ENCODE results near the gene PTP4A2. TPM values are rescaled to one million over a fixed set of nuclear protein-coding genes. Genes with fewer than 3 reads are reported as not detected.

The PTP4A2 gene
- total and polyA plus RNA-seq, 2 of the 13 experiments (the other 11 are each of a cell fraction or from before 2014, with no cell fraction given), result 173 to 225 TPM

GRCh38 chr1:31954607-31955283 is 16.6 kb upstream of the PTP4A2 start (continued):
- no peak for TF ChIP-seq ZNF446 (CRISPR knock-in tag; IDR thresholded peaks at IDR 0.05)
- TF ChIP-seq, protein P1, sequence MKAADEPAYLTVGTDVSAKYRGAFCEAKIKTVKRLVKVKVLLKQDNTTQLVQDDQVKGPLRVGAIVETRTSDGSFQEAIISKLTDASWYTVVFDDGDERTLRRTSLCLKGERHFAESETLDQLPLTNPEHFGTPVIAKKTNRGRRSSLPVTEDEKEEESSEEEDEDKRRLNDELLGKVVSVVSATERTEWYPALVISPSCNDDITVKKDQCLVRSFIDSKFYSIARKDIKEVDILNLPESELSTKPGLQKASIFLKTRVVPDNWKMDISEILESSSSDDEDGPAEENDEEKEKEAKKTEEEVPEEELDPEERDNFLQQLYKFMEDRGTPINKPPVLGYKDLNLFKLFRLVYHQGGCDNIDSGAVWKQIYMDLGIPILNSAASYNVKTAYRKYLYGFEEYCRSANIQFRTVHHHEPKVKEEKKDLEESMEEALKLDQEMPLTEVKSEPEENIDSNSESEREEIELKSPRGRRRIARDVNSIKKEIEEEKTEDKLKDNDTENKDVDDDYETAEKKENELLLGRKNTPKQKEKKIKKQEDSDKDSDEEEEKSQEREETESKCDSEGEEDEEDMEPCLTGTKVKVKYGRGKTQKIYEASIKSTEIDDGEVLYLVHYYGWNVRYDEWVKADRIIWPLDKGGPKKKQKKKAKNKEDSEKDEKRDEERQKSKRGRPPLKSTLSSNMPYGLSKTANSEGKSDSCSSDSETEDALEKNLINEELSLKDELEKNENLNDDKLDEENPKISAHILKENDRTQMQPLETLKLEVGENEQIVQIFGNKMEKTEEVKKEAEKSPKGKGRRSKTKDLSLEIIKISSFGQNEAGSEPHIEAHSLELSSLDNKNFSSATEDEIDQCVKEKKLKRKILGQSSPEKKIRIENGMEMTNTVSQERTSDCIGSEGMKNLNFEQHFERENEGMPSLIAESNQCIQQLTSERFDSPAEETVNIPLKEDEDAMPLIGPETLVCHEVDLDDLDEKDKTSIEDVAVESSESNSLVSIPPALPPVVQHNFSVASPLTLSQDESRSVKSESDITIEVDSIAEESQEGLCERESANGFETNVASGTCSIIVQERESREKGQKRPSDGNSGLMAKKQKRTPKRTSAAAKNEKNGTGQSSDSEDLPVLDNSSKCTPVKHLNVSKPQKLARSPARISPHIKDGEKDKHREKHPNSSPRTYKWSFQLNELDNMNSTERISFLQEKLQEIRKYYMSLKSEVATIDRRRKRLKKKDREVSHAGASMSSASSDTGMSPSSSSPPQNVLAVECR (CRISPR knock-in tag; IDR thresholded peaks at IDR 0.05; ENCODE audit: borderline replicate concordance), result no peak; the same call in 1 of the 2 replicates
- TF ChIP-seq NR3C1 (CRISPR knock-in tag; IDR thresholded peaks at IDR 0.05), result no peak
- TF ChIP-seq KAT7 (CRISPR knock-in tag; IDR thresholded peaks at IDR 0.05; ENCODE audit: borderline replicate concordance), result no peak
- TF ChIP-seq NFIC (IDR thresholded peaks at IDR 0.05; ENCODE audit: low read length), result no peak
- TF ChIP-seq ZNF512B (CRISPR knock-in tag; IDR thresholded peaks at IDR 0.05; ENCODE audit: borderline replicate concordance), result no peak
- no peak for TF ChIP-seq HOXA5 (CRISPR knock-in tag; IDR thresholded peaks at IDR 0.05)
- TF ChIP-seq SRF (IDR thresholded peaks at IDR 0.05; ENCODE audit: low read depth, low read length), result no peak
- no peak for TF ChIP-seq ZNF839 (CRISPR knock-in tag; IDR thresholded peaks at IDR 0.05; ENCODE audit: borderline replicate concordance)
- no peak for TF ChIP-seq KDM5B (CRISPR knock-in tag; IDR thresholded peaks at IDR 0.05; ENCODE audit: borderline replicate concordance)
- no peak for TF ChIP-seq KDM4B (CRISPR knock-in tag; IDR thresholded peaks at IDR 0.05)
- no peak for TF ChIP-seq REPIN1 (CRISPR knock-in tag; IDR thresholded peaks at IDR 0.05; ENCODE audit: borderline replicate concordance, low read depth)
- TF ChIP-seq MTERF4 (CRISPR knock-in tag; IDR thresholded peaks at IDR 0.05), result no peak
- TF ChIP-seq KLF6 (CRISPR knock-in tag; IDR thresholded peaks at IDR 0.05), result 0 out of 2 replicates have a peak, but pooled peaks have one; percentile 58
- no peak for TF ChIP-seq ATAD3A (CRISPR knock-in tag; IDR thresholded peaks at IDR 0.05)
- TF ChIP-seq ELF3 (CRISPR knock-in tag; IDR thresholded peaks at IDR 0.05), result peak; percentile 96
- 0 out of 2 replicates have a peak, but pooled peaks have one; percentile 25 for TF ChIP-seq MIER2 (CRISPR knock-in tag; IDR thresholded peaks at IDR 0.05)
- no peak for TF ChIP-seq NR2C2 (CRISPR knock-in tag; IDR thresholded peaks at IDR 0.05; ENCODE audit: borderline replicate concordance)
- no peak for TF ChIP-seq ZNF432 (CRISPR knock-in tag; IDR thresholded peaks at IDR 0.05; ENCODE audit: borderline replicate concordance)
- TF ChIP-seq ISL2 (CRISPR knock-in tag; IDR thresholded peaks at IDR 0.05), result no peak
- TF ChIP-seq ZSCAN30 (CRISPR knock-in tag; IDR thresholded peaks at IDR 0.05), result no peak
- TF ChIP-seq SP140L (CRISPR knock-in tag; IDR thresholded peaks at IDR 0.05; ENCODE audit: borderline replicate concordance), result no peak

Data from HepG2 (cell line).